ENCODE measurements around the gene RDH13.

DNA sequence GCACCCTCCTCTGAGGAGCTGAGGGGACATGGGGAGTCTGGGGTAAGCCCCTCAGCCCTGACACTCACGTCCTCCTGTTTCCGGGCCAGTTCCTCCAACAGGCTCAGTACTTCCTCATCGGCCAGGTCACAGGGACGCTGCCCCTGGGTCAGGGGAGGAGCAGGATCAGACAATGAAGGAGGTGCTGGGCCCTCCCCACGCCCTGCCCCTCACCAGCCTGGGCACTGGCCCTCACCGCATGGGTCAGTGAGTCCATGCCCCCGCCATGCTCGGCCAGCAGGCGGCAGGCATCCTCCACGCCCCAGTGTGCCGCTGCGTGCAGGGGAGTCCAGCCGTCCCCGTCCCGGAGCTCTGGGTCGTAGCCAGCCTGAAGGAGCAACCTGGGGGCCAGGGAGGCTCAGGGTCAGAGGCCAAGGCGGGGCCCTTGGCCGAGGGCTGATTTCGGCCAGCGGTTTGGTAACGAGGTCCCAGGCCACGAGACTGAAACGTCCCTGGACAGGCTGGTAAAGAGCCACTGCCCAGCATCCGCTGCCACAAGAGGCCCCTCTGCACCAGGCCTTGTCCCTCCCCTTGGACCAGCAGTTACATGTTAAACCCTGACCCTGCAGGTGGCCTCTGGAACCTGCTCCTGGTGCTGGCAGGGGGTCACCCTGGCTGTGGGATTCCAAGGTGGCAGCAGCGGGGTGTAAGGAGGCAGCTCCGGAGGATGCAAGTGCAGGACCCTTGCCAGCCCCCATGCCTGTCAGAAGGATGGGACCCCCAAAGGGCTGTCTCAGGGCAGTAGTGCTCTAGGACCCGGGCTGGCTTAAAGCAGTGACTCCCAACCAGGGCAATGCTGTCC lies 36.0 kb upstream of the RDH13 start:
- TF ChIP-seq, protein P1, sequence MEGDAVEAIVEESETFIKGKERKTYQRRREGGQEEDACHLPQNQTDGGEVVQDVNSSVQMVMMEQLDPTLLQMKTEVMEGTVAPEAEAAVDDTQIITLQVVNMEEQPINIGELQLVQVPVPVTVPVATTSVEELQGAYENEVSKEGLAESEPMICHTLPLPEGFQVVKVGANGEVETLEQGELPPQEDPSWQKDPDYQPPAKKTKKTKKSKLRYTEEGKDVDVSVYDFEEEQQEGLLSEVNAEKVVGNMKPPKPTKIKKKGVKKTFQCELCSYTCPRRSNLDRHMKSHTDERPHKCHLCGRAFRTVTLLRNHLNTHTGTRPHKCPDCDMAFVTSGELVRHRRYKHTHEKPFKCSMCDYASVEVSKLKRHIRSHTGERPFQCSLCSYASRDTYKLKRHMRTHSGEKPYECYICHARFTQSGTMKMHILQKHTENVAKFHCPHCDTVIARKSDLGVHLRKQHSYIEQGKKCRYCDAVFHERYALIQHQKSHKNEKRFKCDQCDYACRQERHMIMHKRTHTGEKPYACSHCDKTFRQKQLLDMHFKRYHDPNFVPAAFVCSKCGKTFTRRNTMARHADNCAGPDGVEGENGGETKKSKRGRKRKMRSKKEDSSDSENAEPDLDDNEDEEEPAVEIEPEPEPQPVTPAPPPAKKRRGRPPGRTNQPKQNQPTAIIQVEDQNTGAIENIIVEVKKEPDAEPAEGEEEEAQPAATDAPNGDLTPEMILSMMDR (conservative IDR thresholded peaks at IDR 0.05; ENCODE audit: low read length), result no peak
- TF ChIP-seq EZH2phosphoT487 (IDR thresholded peaks at IDR 0.05; ENCODE audit: borderline replicate concordance), result no peak
